ENCODE measurements around the gene TSPAN1.
A peak's percentile ranks its signal among the peaks of the same experiment; 100 is the strongest.

Gene TSPAN1

DNA sequence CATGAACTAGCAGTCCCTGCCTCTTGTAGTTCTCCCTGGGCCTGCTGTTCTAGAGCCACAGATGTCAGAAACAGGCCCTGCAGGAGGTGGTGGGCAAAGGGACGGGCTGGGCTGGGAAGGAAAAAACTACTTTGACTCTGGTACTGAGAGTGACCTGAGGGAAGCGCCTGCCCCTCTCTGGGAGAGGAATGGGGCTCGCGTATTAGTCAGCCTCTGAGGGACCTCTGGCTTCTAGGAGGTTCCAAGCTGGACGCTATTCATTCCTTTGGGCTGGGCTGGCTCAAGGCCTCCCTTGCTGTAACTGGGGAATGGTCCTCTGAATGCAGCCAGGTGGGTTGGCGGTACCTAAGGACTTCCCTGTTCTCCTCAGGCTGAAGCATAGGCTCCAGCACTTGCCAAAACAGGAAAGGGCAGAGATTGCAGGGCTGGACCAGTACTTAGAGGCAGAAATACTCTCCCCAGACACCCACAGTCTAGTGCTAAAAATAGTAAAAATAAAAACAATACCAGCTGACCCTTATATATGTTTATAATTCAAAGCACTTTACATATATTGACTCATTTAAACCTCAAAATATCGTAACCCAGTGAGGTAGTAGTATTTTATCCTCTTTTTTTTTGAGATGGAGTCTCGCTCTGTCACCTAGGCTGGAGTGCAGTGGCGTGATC is 16.3 kb downstream of the TSPAN1 start:
- no peak for FAIRE-seq
- no peak for DNase-seq (ENCODE audit: insufficient read length)
- TF ChIP-seq POLR2A (IDR thresholded peaks at IDR 0.05; ENCODE audit: low read depth, low read length) (no peak), TAF1 (IDR thresholded peaks at IDR 0.05; ENCODE audit: borderline replicate concordance, low read depth, low read length) (no peak), POLR2AphosphoS5 (IDR thresholded peaks at IDR 0.05; ENCODE audit: low read depth, low read length) (no peak)

DNA sequence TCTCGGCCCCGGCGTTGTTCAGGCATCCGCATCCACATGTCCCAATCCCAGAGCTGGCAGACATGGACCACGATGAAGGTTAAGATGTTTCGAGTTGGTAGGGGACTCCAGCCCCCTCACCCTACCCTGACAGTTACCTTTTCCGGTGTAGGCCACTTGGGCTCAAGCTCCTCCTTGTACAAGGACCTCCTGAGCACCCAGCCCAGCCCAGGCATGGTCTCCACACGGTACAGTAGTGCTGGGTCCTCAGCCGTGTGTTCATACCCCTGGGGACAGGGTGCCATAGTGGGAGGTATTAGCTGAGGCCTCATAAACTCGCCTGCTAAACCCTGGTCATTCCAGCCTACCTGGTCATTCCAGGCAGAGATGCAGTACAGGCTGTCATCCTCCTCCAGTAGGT is 17.3 kb downstream of the TSPAN1 start:
- TF ChIP-seq POLR2A (IDR thresholded peaks at IDR 0.05; ENCODE audit: low read depth, low read length), result no peak
- no peak for TF ChIP-seq POLR2AphosphoS5 (IDR thresholded peaks at IDR 0.05; ENCODE audit: low read depth, low read length)
- no peak for TF ChIP-seq TAF1 (IDR thresholded peaks at IDR 0.05; ENCODE audit: borderline replicate concordance, low read depth, low read length)
- FAIRE-seq, result no peak
- no peak for DNase-seq (ENCODE audit: insufficient read length)

DNA sequence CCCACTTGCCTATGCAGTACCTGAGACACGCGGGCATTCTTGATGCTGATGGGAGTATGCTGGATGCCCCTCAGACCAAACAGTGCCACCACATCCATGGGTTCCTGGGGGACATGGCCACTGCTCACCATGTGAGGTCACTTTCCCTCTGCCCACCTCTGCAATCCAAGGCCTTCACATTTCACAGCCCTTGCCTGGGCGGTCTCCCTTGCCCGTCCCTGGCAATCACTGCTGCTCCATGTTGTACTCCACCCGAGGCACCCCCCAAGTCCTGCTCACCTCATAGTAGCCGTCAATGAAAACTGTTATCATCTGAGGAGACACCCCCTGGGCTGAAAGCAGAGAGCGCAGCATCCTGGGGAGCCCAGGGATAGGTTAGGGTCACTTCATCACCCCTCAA is 18.4 kb downstream of the TSPAN1 start:
- DNase-seq (ENCODE audit: insufficient read length) (no peak), FAIRE-seq (no peak)
- TF ChIP-seq POLR2A (IDR thresholded peaks at IDR 0.05; ENCODE audit: low read depth, low read length) (no peak), POLR2AphosphoS5 (IDR thresholded peaks at IDR 0.05; ENCODE audit: low read depth, low read length) (no peak), TAF1 (IDR thresholded peaks at IDR 0.05; ENCODE audit: borderline replicate concordance, low read depth, low read length) (no peak)

DNA sequence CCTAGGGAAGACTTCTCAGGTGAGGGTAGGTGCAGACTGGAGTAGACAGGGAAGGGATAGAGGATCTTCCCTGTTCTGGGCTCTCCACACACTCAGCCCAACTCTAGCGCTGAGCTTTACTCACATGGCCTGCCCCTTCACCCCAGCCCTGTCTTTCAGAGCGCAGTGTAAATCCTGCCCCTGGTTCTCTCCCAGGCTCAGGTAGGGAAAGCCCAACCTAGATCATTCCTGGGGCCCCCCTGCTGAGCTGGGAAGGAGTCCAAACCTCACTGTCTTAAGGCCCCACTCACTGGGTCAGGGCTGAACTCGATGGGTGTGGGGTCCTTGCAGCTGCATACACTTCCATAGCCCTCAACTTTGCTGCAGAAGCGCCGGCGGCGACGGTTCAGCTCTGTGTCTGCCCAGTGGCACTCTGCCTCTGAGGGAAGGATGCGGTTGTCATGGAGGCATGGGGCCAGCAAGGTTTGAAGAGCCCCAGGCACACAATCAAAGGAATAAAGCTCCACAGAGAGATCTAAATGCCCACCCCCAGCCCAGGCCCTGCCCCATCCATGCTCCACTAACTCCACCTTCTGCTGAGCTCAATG is 19.2 kb downstream of the TSPAN1 start:
- DNase-seq (ENCODE audit: insufficient read length) (no peak), FAIRE-seq (no peak)
- no peak for TF ChIP-seq POLR2AphosphoS5 (IDR thresholded peaks at IDR 0.05; ENCODE audit: low read depth, low read length)

DNA sequence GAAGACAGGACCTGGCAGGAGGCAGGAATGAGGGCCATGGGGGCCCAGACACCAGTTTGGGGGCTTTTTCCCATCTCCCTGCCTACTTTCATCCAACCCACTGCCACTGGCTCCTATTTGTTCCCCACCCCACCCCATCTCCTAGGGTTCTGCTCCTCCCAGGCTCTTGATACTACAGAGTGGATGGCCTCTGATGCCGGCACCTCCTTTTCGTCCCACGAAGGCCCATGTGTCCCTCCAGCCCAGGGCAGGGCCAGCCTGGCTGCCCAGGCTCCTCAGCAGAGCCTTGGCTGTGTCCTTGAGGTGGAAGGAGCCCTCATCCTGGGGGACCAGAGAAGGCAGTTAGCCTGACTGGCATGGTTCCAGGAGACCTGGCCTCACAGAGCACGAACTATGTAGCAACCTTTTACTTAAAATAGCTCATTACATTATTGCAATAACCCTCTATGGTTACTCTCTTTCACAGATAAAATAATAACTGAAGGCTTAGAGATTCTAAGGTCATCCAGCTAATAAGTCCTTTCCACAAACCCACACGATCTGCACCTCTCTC is 19.8 kb downstream of the TSPAN1 start:
- no peak for DNase-seq (ENCODE audit: insufficient read length)
- TF ChIP-seq TAF1 (IDR thresholded peaks at IDR 0.05; ENCODE audit: borderline replicate concordance, low read depth, low read length) (no peak), POLR2A (IDR thresholded peaks at IDR 0.05; ENCODE audit: low read depth, low read length) (no peak), POLR2AphosphoS5 (IDR thresholded peaks at IDR 0.05; ENCODE audit: low read depth, low read length) (no peak)
- no peak for FAIRE-seq

DNA sequence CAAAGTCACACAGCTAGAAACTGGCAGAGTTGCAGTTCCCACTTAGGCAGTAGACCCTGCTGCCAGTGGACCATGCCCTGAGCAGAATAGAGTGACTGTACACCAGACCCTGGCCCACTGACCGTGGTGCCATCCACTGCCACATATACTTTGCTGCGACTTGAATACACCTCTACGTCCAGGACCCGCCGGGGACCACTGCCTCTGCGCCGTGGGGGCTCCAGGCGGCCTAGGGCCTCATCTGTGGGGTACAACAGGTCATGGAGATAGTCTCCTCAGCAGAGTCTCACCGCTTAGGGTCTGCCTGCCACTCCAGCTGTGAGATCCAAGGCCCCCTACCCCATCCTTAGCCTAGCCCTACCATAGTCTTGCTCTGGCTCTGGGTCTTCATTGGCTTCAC is 21.7 kb downstream of the TSPAN1 start:
- no peak for FAIRE-seq
- DNase-seq (ENCODE audit: insufficient read length), result no peak
- TF ChIP-seq TAF1 (IDR thresholded peaks at IDR 0.05; ENCODE audit: borderline replicate concordance, low read depth, low read length) (no peak), POLR2A (IDR thresholded peaks at IDR 0.05; ENCODE audit: low read depth, low read length) (no peak), POLR2AphosphoS5 (IDR thresholded peaks at IDR 0.05; ENCODE audit: low read depth, low read length) (no peak)

DNA sequence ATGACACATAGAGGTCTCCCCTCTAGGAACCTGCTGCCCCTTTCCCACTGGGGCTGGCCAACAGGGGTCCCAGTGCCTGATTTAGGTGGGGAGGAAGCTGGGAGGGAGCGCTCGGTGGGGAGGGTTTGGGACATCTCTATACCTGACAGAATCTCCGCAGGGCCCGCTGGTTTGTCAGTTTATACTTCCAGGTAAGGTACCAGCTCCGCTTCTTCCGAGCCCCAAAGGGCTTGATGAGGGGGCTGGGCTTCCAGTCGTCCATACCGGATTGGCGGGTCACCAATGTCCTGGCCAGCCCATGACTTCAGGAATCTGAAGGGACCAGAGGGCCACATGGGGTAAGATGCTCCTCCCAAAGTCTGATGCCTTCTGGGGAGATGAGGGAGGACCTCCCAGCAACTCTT is 22.7 kb downstream of the TSPAN1 start:
- TF ChIP-seq POLR2AphosphoS5 (IDR thresholded peaks at IDR 0.05; ENCODE audit: low read depth, low read length) (no peak), TAF1 (IDR thresholded peaks at IDR 0.05; ENCODE audit: borderline replicate concordance, low read depth, low read length) (no peak), POLR2A (IDR thresholded peaks at IDR 0.05; ENCODE audit: low read depth, low read length) (no peak)
- no peak for DNase-seq (ENCODE audit: insufficient read length)
- FAIRE-seq, result no peak

DNA sequence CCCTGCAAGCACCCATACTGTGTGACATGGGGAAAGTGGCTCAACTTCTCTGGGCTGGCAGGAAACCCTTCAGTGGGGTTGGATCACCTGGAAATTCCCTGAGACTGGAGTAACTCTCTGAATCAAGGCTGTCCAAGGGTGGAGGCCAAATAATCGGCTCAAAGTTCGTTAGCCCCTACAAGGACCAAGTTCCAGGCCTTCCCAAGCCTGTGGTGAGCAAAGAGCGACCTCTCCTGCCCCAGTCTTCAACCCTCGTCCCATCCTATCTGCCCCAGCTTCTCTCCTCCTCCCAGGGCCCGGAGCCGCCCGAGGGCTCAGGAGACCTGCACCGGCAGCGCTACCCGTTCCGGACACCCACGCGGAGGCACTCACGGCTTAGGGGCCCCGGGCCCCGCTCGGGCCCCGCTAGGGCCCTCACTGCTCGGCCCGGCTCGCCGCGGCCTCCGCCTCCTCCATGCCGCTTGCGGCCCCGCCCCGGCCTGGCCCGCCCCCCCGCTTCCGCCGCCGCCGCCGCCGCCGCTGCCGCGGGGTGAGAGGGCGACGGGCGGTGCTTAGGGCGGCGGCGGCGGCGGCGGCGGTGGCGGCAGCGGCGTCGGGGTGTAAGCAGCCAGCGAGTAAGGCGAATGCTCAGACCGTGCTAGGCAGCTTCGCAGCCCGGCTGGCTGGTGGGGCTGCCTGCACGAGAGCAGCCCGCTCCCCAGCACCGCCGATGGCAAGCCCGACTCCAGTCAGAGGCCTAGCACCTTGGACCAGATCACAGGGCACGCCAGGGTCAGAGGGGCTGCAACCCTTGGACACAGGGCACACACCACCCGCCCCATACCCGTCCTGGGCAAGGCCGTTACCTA is 23.3 kb downstream of the TSPAN1 start, which contains the start of gene POMGNT1:
POMGNT1 (minus strand) TSS at position 471 of the 848 bp plus-strand sequence. CDS start 613 bp downstream, outside the sequence.
- DNase-seq (ENCODE audit: insufficient read length) (peak; percentile 98), FAIRE-seq (peak; percentile 85)
- TF ChIP-seq POLR2A (IDR thresholded peaks at IDR 0.05; ENCODE audit: low read depth, low read length) (peak; percentile 87), POLR2AphosphoS5 (IDR thresholded peaks at IDR 0.05; ENCODE audit: low read depth, low read length) (peak; percentile 50; the same call in 1 of the 2 replicates), TAF1 (IDR thresholded peaks at IDR 0.05; ENCODE audit: borderline replicate concordance, low read depth, low read length) (0 out of 2 replicates have a peak, but pooled peaks have one; percentile 28)

DNA sequence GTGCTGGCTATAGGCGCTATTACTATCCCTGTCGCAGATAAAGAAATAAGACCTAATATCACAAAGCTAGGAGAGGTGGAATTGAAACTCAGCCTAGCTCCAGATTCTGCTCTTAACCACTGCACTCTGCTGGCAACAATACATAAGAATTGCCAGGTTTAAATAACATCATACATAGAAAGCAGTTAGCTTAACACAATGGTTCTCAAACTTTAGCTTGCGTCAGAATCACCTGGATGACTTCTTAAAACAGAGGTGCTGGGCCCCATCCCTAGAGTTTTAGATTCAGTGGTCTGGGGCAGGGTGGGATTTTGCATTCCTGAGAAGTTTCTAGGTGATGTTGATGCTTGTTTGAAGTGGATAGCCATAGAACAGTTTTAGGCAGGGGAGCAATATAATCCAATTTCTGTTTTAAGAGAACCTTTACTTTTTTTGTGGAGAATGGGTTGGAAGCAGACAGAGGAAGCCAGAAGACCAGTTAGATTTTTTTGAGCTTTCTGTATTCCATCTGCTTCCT is 24.4 kb downstream of the TSPAN1 start:
- TF ChIP-seq POLR2A (IDR thresholded peaks at IDR 0.05; ENCODE audit: low read depth, low read length) (no peak), POLR2AphosphoS5 (IDR thresholded peaks at IDR 0.05; ENCODE audit: low read depth, low read length) (no peak), TAF1 (IDR thresholded peaks at IDR 0.05; ENCODE audit: borderline replicate concordance, low read depth, low read length) (no peak)
- FAIRE-seq, result peak; percentile 30
- no peak for DNase-seq (ENCODE audit: insufficient read length)

DNA sequence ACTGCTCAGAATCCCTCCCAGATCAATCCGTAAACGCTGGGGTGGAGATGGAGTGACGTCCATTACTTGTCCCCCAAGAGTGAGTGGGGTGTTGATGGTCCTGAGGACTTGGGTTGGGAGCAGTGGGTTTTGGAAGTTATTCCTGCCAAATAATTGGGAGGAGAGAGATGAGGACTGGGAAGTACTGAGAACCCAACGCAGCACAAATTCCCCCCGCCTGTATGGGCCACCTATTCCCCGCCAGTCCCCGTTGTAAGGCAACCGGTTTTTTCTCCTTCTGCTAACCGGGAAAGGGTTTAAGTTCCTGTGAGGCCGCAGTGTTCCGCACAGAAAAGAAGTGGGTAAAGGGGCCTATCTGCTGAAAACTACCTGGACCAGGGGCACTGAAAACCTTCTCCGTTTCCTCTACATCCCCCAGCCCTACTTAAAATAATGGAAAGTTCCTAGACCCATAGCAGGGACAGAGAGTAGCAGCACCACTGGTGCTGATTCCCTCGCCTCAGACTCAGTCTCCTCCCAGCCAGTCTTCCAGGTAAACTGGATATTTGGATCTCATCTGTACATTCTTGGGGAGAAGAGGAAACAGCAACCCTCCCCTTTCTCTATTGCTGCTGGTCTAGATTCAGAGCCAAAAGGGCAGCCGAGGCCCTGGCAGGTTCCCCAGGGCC is 29.0 kb downstream of the TSPAN1 start:
- DNase-seq (ENCODE audit: insufficient read length) (no peak), FAIRE-seq (no peak)
- TF ChIP-seq POLR2AphosphoS5 (IDR thresholded peaks at IDR 0.05; ENCODE audit: low read depth, low read length) (no peak), POLR2A (IDR thresholded peaks at IDR 0.05; ENCODE audit: low read depth, low read length) (no peak), TAF1 (IDR thresholded peaks at IDR 0.05; ENCODE audit: borderline replicate concordance, low read depth, low read length) (no peak)

DNA sequence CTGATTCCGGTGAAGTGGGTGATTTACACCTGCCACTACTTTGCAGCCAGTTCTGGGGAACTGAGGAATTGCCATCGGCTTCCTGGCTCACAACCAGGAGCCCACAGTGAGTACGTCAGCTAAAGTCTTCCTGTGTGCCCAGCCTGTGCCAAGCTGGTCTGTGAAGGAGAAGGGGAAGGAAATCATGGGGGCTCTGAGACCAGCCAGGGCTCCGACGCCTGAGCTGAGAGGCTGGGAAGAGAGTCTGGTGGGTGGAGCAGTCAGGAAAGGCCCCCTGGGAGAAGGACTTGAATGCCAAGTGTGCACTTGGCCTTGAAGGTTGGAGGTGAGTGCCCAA is 29.5 kb downstream of the TSPAN1 start:
- DNase-seq (ENCODE audit: insufficient read length) (no peak), FAIRE-seq (no peak)
- TF ChIP-seq TAF1 (IDR thresholded peaks at IDR 0.05; ENCODE audit: borderline replicate concordance, low read depth, low read length) (no peak), POLR2A (IDR thresholded peaks at IDR 0.05; ENCODE audit: low read depth, low read length) (no peak), POLR2AphosphoS5 (IDR thresholded peaks at IDR 0.05; ENCODE audit: low read depth, low read length) (no peak)

Data from GM12892 (cell line).